Naive thymus-derived CD4-positive, alpha-beta T cell (primary cell): ENCODE data around the gene VSTM4. TPM values are rescaled to one million over a fixed set of nuclear protein-coding genes. Genes with fewer than 3 reads are reported as not detected.

ENCODE experiments used
- ATAC-seq: fragments of 150-1000 bp; cut with Tn5 transposase; 2 replicates; pipeline ENCODE4 v1.10.0; 2021; ENCODE audit warnings: mild to moderate bottlenecking, moderate library complexity
- CTCF ChIA-PET: fragments of 350-600 bp; sonication (Branson Sonifier 250); formaldehyde crosslinking; loops from one replicate; lab custom pipeline; 2021; ENCODE audit warnings: antibody characterized with exemption; lab: Charles Lee
- POLR2A ChIA-PET: fragments of 350-600 bp; sonication (Branson Sonifier 250); formaldehyde crosslinking; loops from one replicate; lab custom pipeline; 2021; ENCODE audit warnings: antibody characterized with exemption, inconsistent platforms; lab: Charles Lee
- DNase-seq, 9 donors: peaks; one replicate each; pipeline versions ENCODE4 v3.0.0 to v3.0.0-alpha.2; 2020 to 2022; ENCODE audit warnings: mixed read lengths in 1 of 9
- H3K27ac ChIP-seq: one replicate; pipeline ENCODE4 v1.7.0; 2013; ENCODE audit warnings: mild to moderate bottlenecking, low read depth, low read length, moderate library complexity
- H3K27me3 ChIP-seq, 2 donors: one replicate each; pipeline ENCODE4 v1.7.0; 2013; ENCODE audit warnings: low read length in 2 of 2, mild to moderate bottlenecking in 2 of 2, moderate library complexity in 2 of 2; ENCODE audit not compliant: control insufficient read depth in 2 of 2, insufficient read depth in 2 of 2
- H3K36me3 ChIP-seq, 3 experiments: 1 replicate in 2 of 3; 2 replicates in 1 of 3; pipeline ENCODE4 v1.7.0; 2013; ENCODE audit warnings: low read length in 3 of 3, mild to moderate bottlenecking in 3 of 3, moderate library complexity in 1 of 3; ENCODE audit not compliant: insufficient read depth in 3 of 3, control insufficient read depth in 2 of 3
- H3K4me1 ChIP-seq, 2 donors: one replicate each; pipeline ENCODE4 v1.7.0; 2013; ENCODE audit warnings: low read length in 2 of 2, mild to moderate bottlenecking in 2 of 2, moderate library complexity in 1 of 2; ENCODE audit not compliant: control insufficient read depth in 2 of 2, insufficient read depth in 2 of 2
- H3K4me3 ChIP-seq: 2 replicates; pipeline ENCODE4 v1.7.0; 2013; ENCODE audit warnings: mild to moderate bottlenecking, low read length
- H3K9me3 ChIP-seq, 3 experiments: 1 replicate in 2 of 3; 2 replicates in 1 of 3; pipeline ENCODE4 v1.7.0; 2013; ENCODE audit warnings: low read length in 3 of 3; ENCODE audit not compliant: control insufficient read depth in 2 of 3
- H3K27ac Mint-ChIP-seq, 9 donors: one replicate each; pipeline ENCODE4 v1.8.0; 2020 to 2022; ENCODE audit warnings: mixed read lengths in 9 of 9, mild to moderate bottlenecking in 8 of 9, moderate library complexity in 5 of 9, inconsistent platforms in 2 of 9
- H3K27me3 Mint-ChIP-seq, 5 donors: one replicate each; pipeline ENCODE4 v1.8.0; 2021 to 2022; ENCODE audit warnings: mixed read lengths in 5 of 5, mild to moderate bottlenecking in 1 of 5
- H3K36me3 Mint-ChIP-seq, 5 donors: one replicate each; pipeline ENCODE4 v1.8.0; 2020 to 2022; ENCODE audit warnings: mixed read lengths in 5 of 5, mild to moderate bottlenecking in 3 of 5, inconsistent platforms in 1 of 5
- H3K4me1 Mint-ChIP-seq, 7 donors: one replicate each; pipeline ENCODE4 v1.8.0; 2020 to 2022; ENCODE audit warnings: mixed read lengths in 7 of 7, mild to moderate bottlenecking in 3 of 7, inconsistent platforms in 1 of 7
- H3K4me3 Mint-ChIP-seq, 10 donors: one replicate each; pipeline ENCODE4 v1.8.0; 2020 to 2022; ENCODE audit warnings: mild to moderate bottlenecking in 10 of 10, mixed read lengths in 10 of 10, moderate library complexity in 6 of 10, inconsistent platforms in 2 of 10
- H3K9me3 Mint-ChIP-seq, 11 donors: one replicate each; pipeline ENCODE4 v1.8.0; 2020 to 2022; ENCODE audit warnings: mixed read lengths in 11 of 11, mild to moderate bottlenecking in 4 of 11, inconsistent platforms in 1 of 11, moderate library complexity in 1 of 11
- intact Hi-C, 2 donors: fragments of 100-400 bp; cut with micrococcal nuclease; formaldehyde crosslinking; loops; one replicate each; pipeline ENCODE4 v1.15.1; 2023
- polyA plus RNA-seq, 2 donors: library from polyadenylated mRNA; unstranded; fragments of 300-500 nt; fragmentation: Illumina TruSeq; gene quantifications; one replicate each; pipeline ENCODE4 v1.2.3, GENCODE V29; 2021
- total RNA-seq, 6 experiments: library from RNA in 5 of 6; stranded (reverse) in 5 of 6; gene quantifications; 1 replicate in 5 of 6; 2 replicates in 1 of 6; pipeline ENCODE4 v1.2.3 and lab custom pipeline; 2021 to 2026

Gene VSTM4
- total and polyA plus RNA-seq, 7 experiments from 2014 or later: 0.12 TPM; not detected in 6

DNA sequence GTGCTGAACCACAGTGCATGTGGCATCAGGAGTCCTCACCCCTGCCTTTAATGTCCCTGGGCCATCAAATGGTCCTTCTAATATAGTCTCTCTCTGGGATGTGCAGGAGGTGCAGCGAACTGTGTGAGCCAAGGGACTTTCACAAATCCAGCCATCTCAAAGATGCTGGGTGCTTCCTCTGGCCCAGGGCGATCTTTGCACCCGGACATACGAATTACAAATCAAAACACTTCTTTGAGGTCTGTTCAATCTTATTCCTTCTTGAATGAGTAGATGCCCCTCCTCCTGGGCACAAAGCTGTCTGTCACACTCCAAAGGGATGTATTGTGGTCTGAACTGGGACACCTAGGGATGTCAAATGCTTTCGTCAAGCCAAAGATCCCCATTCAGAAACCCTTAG is 60.6 kb downstream of the VSTM4 start:
- H3K9me3 Mint-ChIP-seq: peaks cover 0 to 3% (median 0%) of the 10 kb centered on the region in 11 donors
- DNase-seq (no peak), ATAC-seq (no peak)
- H3K27me3 Mint-ChIP-seq: peaks cover 4 to 16% (median 8%) of the 10 kb centered on the region in 5 donors
- Histone ChIP-seq H3K9me3 (no peaks in the 10 kb centered on the region), H3K27me3 (no peaks in the 10 kb centered on the region), H3K27ac (no peak overlapping the region), H3K4me3 (no peak overlapping the region), H3K36me3 (no peaks in the 10 kb centered on the region), H3K4me1 (no peaks in the 10 kb centered on the region)
- ChIA-PET CTCF (no interaction called here), POLR2A (no interaction called here)
- no peaks in the 10 kb centered on the region for H3K36me3 Mint-ChIP-seq
- no peaks in the 10 kb centered on the region for H3K4me1 Mint-ChIP-seq
- H3K4me3 Mint-ChIP-seq: no peak overlapping the region
- intact Hi-C loops: no loop called here
- no peak overlapping the region for H3K27ac Mint-ChIP-seq

DNA sequence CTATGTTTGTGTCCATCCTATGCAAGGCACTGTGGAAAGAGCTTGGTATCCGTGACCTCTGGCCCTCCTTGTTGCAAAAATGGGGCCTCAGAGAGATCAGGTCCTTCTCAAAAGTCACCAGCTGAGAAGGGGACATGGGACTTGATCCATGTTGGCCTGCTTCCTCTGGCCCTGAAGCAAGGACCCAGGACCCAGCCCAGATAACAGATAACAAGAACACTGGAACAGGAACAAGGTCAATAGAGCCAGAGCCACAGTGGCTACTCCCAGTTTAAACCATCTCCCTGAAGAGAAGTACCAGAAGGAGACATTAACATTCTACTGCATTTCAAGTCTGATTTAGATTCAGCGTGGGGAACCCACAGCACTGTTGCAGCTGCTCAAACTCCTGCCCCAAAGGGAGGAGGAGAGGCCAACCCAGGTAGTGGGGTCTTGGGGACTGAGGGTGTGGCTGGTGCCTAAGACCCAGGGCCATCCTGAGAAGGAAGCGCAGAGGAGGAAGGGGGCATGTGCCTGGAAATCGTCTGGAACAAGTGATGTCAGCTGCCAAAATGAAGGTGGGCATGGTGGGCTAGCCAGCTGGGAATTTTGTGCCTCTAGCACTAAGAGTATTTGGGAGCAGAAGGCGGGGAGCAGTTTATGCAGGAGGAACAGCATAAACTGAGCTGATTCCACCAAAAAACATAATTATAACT is 61.2 kb downstream of the VSTM4 start:
- Histone ChIP-seq H3K27me3 (no peaks in the 10 kb centered on the region), H3K4me1 (no peaks in the 10 kb centered on the region), H3K36me3 (no peaks in the 10 kb centered on the region), H3K9me3 (no peaks in the 10 kb centered on the region), H3K27ac (no peak overlapping the region), H3K4me3 (no peak overlapping the region)
- Mint-ChIP-seq H3K4me1 (no peaks in the 10 kb centered on the region), H3K9me3 (peaks cover 0 to 3% (median 0%) of the 10 kb centered on the region in 11 donors), H3K36me3 (no peaks in the 10 kb centered on the region), H3K4me3 (no peak overlapping the region), H3K27ac (no peak overlapping the region), H3K27me3 (peaks cover 4 to 16% (median 8%) of the 10 kb centered on the region in 5 donors)
- ATAC-seq (no peak), DNase-seq (no peak)
- ChIA-PET CTCF (no interaction called here), POLR2A (no interaction called here)
- intact Hi-C loops: no loop called here

DNA sequence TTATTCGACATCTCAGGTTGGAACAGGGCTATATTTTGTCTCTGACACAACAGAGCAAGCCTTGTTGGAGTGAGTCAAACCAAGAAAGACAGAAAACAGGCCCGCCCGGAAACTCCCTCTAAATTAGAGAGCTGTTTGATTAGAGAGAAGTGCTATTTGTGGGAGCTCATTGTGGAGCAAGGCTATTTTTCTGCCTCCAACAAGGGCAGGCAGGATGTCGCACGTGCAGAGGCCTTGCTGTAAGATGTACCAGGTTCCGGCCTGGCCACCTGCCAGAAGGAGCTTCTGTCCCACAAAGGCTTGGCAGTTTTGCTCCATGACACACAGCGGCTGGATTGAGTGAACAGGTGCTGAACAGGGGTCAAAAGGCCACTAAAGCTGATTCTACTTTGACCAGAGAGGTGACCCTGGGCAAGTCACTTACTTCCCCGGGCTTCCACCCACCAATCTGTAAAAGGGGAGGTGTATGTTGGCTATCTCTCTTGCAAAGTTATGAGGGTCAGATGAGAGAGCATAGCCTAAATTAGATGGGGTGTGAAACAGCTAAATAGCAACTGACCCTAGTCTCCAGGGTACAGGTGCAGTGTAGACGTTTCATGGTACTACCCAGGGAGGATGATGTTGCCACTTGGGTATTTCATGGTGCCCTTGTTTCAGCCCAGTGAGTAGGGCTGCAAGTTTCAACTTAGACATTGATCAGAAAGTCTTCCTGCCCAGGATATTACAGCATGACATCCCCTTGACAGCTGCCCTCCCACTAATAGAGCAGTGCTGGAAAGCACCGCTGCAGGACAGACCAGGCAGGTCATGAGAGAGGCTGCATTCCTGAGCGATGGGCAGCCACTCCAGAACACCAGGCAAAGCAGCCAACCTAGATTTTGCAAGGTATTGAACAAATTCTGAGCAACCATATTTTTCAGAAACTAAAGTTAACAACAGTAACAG is 62.0 kb downstream of the VSTM4 start:
- intact Hi-C loops: no loop called here
- H3K27me3 Mint-ChIP-seq: peaks cover 4 to 19% (median 8%) of the 10 kb centered on the region in 5 donors
- Histone ChIP-seq H3K4me1 (no peaks in the 10 kb centered on the region), H3K9me3 (no peaks in the 10 kb centered on the region), H3K27me3 (no peaks in the 10 kb centered on the region), H3K36me3 (no peaks in the 10 kb centered on the region), H3K4me3 (no peak overlapping the region), H3K27ac (no peak overlapping the region)
- no peak for ATAC-seq
- peaks cover 0 to 3% (median 0%) of the 10 kb centered on the region in 11 donors for H3K9me3 Mint-ChIP-seq
- ChIA-PET CTCF (no interaction called here), POLR2A (no interaction called here)
- no peaks in the 10 kb centered on the region for H3K4me1 Mint-ChIP-seq
- no peak overlapping the region for H3K27ac Mint-ChIP-seq
- no peaks in the 10 kb centered on the region for H3K36me3 Mint-ChIP-seq
- DNase-seq: no peak
- no peak overlapping the region for H3K4me3 Mint-ChIP-seq

DNA sequence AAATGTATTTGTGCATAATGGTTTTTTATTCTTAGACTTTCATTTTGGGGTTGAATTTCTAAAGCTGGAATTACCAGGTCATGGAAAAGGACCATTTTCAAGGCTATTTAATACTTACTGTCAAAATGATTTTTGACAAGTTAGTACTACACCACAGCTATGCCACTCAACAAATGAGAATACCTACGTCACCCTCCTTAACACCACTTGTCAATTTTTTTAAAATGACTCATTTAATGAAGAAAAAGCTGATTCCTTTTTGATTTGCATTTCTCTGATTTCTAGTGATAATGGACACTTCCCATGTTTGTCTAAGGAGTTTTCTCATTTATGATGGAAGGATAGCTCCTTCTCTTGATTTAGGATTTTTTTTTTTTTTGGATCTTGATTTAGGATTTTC is 63.3 kb downstream of the VSTM4 start:
- H3K4me1 ChIP-seq: no peaks in the 10 kb centered on the region
- H3K27ac Mint-ChIP-seq: no peak overlapping the region
- no peak overlapping the region for H3K4me3 Mint-ChIP-seq
- DNase-seq (no peak), ATAC-seq (no peak)
- no peaks in the 10 kb centered on the region for H3K4me1 Mint-ChIP-seq
- no peaks in the 10 kb centered on the region for H3K27me3 ChIP-seq
- H3K9me3 ChIP-seq: no peaks in the 10 kb centered on the region
- H3K27ac ChIP-seq: no peak overlapping the region
- ChIA-PET CTCF (no interaction called here), POLR2A (no interaction called here)
- H3K9me3 Mint-ChIP-seq: peaks cover 0 to 3% (median 0%) of the 10 kb centered on the region in 11 donors
- H3K27me3 Mint-ChIP-seq: peaks cover 4 to 22% (median 8%) of the 10 kb centered on the region in 5 donors
- no peaks in the 10 kb centered on the region for H3K36me3 ChIP-seq
- no peaks in the 10 kb centered on the region for H3K36me3 Mint-ChIP-seq
- H3K4me3 ChIP-seq: no peak overlapping the region
- intact Hi-C loops: no loop called here

DNA sequence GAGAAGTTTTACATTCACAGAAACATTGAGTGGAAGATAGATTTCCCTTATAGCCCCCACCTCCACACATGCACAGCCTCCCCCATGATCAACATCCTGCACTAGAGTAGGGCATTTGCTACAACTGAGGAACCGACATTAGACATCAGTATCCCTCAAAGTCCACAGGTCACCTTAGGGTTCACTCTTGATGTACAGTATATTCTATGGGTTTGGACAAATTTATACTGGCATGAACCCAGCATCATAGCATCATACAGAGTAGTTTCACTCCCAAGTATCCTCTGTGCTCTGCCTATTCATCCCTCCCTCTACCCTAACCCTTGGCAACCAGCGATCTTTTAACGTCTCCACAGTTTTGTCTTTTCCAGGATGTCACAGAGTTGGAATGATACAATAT is 64.4 kb downstream of the VSTM4 start:
- Histone ChIP-seq H3K4me3 (no peak overlapping the region), H3K4me1 (no peaks in the 10 kb centered on the region), H3K9me3 (no peaks in the 10 kb centered on the region), H3K27me3 (no peaks in the 10 kb centered on the region), H3K36me3 (no peaks in the 10 kb centered on the region), H3K27ac (no peak overlapping the region)
- Mint-ChIP-seq H3K36me3 (no peaks in the 10 kb centered on the region), H3K27me3 (peaks cover 4 to 22% (median 8%) of the 10 kb centered on the region in 5 donors), H3K4me1 (no peaks in the 10 kb centered on the region), H3K9me3 (peaks cover 0 to 3% (median 0%) of the 10 kb centered on the region in 11 donors), H3K4me3 (no peak overlapping the region), H3K27ac (no peak overlapping the region)
- intact Hi-C loops: no loop called here
- DNase-seq: no peak
- POLR2A ChIA-PET: no interaction called here
- ATAC-seq: no peak
- CTCF ChIA-PET: no interaction called here

DNA sequence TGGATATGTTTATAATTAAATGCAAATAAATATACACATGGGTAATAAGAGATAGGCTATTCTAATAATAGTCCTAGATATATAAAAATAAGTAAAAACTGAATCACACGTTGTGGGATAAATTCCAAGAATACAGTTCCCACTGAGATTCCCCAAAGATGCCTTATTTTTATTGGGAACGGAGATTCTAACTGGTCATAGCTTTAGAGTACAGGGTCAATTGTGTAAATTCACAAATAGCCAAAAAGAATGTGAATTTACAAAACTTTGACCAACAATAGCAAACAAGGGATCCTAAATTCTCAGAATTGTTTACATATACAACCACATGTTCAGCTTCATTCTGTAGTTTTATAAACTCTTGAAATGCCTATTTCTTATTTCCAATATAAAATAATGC is 65.0 kb downstream of the VSTM4 start:
- Histone ChIP-seq H3K9me3 (no peaks in the 10 kb centered on the region), H3K36me3 (no peaks in the 10 kb centered on the region), H3K4me1 (no peaks in the 10 kb centered on the region), H3K27ac (no peak overlapping the region), H3K27me3 (no peaks in the 10 kb centered on the region), H3K4me3 (no peak overlapping the region)
- no peak overlapping the region for H3K27ac Mint-ChIP-seq
- no peaks in the 10 kb centered on the region for H3K36me3 Mint-ChIP-seq
- H3K27me3 Mint-ChIP-seq: peaks cover 4 to 22% (median 8%) of the 10 kb centered on the region in 5 donors
- H3K4me3 Mint-ChIP-seq: no peak overlapping the region
- ChIA-PET POLR2A (no interaction called here), CTCF (no interaction called here)
- H3K9me3 Mint-ChIP-seq: peaks cover 0 to 3% (median 0%) of the 10 kb centered on the region in 11 donors
- intact Hi-C loops: no loop called here
- DNase-seq: no peak
- no peaks in the 10 kb centered on the region for H3K4me1 Mint-ChIP-seq
- no peak for ATAC-seq
